Lung (tissue), 12 donors: ENCODE results near the gene AIF1. TPM values are rescaled to one million over a fixed set of nuclear protein-coding genes. Genes with fewer than 3 reads are reported as not detected.
A peak's percentile ranks its signal among the peaks of the same experiment; 100 is the strongest.

ENCODE experiments used
- ATAC-seq: fragments of 200-7000 bp; cut with Tn5 transposase; one replicate; pipeline ENCODE4 v1.9.1; 2020; ENCODE audit warnings: moderate number of reproducible peaks; ENCODE audit not compliant: insufficient read depth, low FRiP score
- DNase-seq, 3 donors: peaks; one replicate each; pipeline ENCODE4 v3.0.0-alpha.2; 2013 to 2017
- H3K27ac ChIP-seq, 2 donors: one replicate each; pipeline ENCODE4 v1.5.1; 2013; ENCODE audit warnings: mild to moderate bottlenecking in 2 of 2, moderate library complexity in 2 of 2, control low read depth in 1 of 2, inconsistent platforms in 1 of 2, low read depth in 1 of 2, low read length in 1 of 2
- H3K27me3 ChIP-seq, 3 donors: one replicate each; pipeline ENCODE4 v1.5.1; 2013; ENCODE audit warnings: low read length in 2 of 3; ENCODE audit not compliant: control insufficient read depth in 3 of 3, insufficient read depth in 3 of 3
- H3K36me3 ChIP-seq, 4 donors: one replicate each; pipeline ENCODE4 v1.5.1; 2013; ENCODE audit warnings: low read length in 4 of 4, mild to moderate bottlenecking in 1 of 4, moderate library complexity in 1 of 4; ENCODE audit not compliant: control insufficient read depth in 4 of 4, insufficient read depth in 4 of 4
- H3K4me1 ChIP-seq, 5 donors: one replicate each; pipeline ENCODE4 v1.5.1; 2013; ENCODE audit warnings: low read length in 5 of 5, mild to moderate bottlenecking in 2 of 5, moderate library complexity in 1 of 5; ENCODE audit not compliant: control insufficient read depth in 5 of 5, insufficient read depth in 5 of 5
- H3K4me3 ChIP-seq: one replicate; pipeline ENCODE4 v1.5.1; 2013; ENCODE audit warnings: mild to moderate bottlenecking, control low read depth, moderate library complexity
- H3K9ac ChIP-seq, 2 donors: one replicate each; pipeline ENCODE4 v1.5.1; 2013; ENCODE audit warnings: low read length in 2 of 2, control low read depth in 1 of 2; ENCODE audit not compliant: insufficient read depth in 1 of 2
- H3K9me3 ChIP-seq, 4 donors: one replicate each; pipeline ENCODE4 v1.5.1; 2013; ENCODE audit warnings: low read length in 3 of 4, mild to moderate bottlenecking in 1 of 4, moderate library complexity in 1 of 4; ENCODE audit not compliant: control insufficient read depth in 4 of 4, insufficient read depth in 3 of 4
- CTCF ChIP-seq: IDR thresholded peaks from 2 replicates; pipeline ENCODE4 v1.5.1; 2012; ENCODE audit warnings: mild to moderate bottlenecking; ENCODE audit errors: control extremely low read depth, extremely low read depth
- WGBS, 2 donors: extraction: QIAGEN DNeasy Blood & Tissue Kit; methylation state at CpG; one replicate each; pipeline ENCODE4 v1.1.7; 2013; 5-methylcytosine and 5-hydroxymethylcytosine counted together
- polyA plus RNA-seq, 2 donors: library from polyadenylated mRNA; stranded (reverse); fragments of 200-250 nt; gene quantifications; one replicate each; pipeline ENCODE4 v1.2.1, GENCODE V29; 2013
- total RNA-seq, 2 donors: library from RNA; depleted of rRNA in 1 of 2; stranded (reverse); fragments of >200 nt in 1 of 2; gene quantifications; one replicate each; pipeline ENCODE4 v1.2.1, GENCODE V29; 2014 to 2021
- donor health status: control.
- donor health status: control.
- donor health status: Bipolar disorder and iron deficiency.
- donor health status: healthy.
- donor health status: DM: yes; HTN: yes; CAD: no.

The AIF1 gene
- total and polyA plus RNA-seq, 4 donors = 38.7 to 345 (median 88.0) TPM

GRCh38 chr6:31662124-31662723 is 47.2 kb downstream of the AIF1 start:
- ATAC-seq (no peak), DNase-seq (no peak)
- 87 to 89% methylated on average over 10 to 12 of the region's 12 CpGs for WGBS, 2 donors
- Histone ChIP-seq H3K27me3 (no peaks in the 10 kb centered on the region), H3K27ac (no peak overlapping the region), H3K9me3 (no peaks in the 10 kb centered on the region), H3K4me3 (no peak overlapping the region), H3K36me3 (peaks cover 3 to 18% (median 10%) of the 10 kb centered on the region in 4 donors), H3K9ac (no peak overlapping the region), H3K4me1 (peaks cover 8 to 57% (median 16%) of the 10 kb centered on the region in 5 donors)
- no peak for TF ChIP-seq CTCF

- H3K27me3 ChIP-seq = no peaks in the 10 kb centered on the region
- peak overlapping the region; percentile 38 to 96 for H3K27ac ChIP-seq
- no peak for TF ChIP-seq CTCF
- H3K36me3 ChIP-seq = peaks cover 0 to 22% (median 14%) of the 10 kb centered on the region in 4 donors
- DNase-seq (no peak), ATAC-seq (no peak)
- 62% methylated on average over 9 of the region's 9 CpGs for WGBS, 2 donors
- H3K9ac ChIP-seq = peak overlapping the region; percentile 4 to 84
- H3K9me3 ChIP-seq = no peaks in the 10 kb centered on the region
- H3K4me1 ChIP-seq = peaks cover 8 to 54% (median 16%) of the 10 kb centered on the region in 5 donors
- H3K4me3 ChIP-seq = no peak overlapping the region
Observed at GRCh38 chr6:31663126-31663960, 48.3 kb downstream of the AIF1 start.

GRCh38 chr6:31663961-31664789 is 49.1 kb downstream of the AIF1 start:
- Histone ChIP-seq H3K36me3 (peaks cover 7 to 30% (median 20%) of the 10 kb centered on the region in 4 donors), H3K4me1 (peaks cover 3 to 45% (median 16%) of the 10 kb centered on the region in 5 donors), H3K4me3 (peak overlapping the region; percentile 50), H3K9ac (peak overlapping the region; percentile 81 to 84), H3K27ac (peak overlapping the region; percentile 89 to 96), H3K9me3 (no peaks in the 10 kb centered on the region), H3K27me3 (no peaks in the 10 kb centered on the region)
- ATAC-seq = no peak
- DNase-seq = peak in 2 of 3 donors; percentile 23 to 43
- WGBS, 2 donors = 21 to 31% methylated on average over 17 of the region's 17 CpGs
- TF ChIP-seq CTCF = no peak
